Measurements from ENCODE around the gene EIPR1. TPM values are rescaled to one million over a fixed set of nuclear protein-coding genes. Genes with fewer than 3 reads are reported as not detected.

Gene EIPR1
- total and polyA plus RNA-seq, 2 of the 4 experiments (the other 2 are of a cell fraction), result 46.5 to 67.4 TPM

DNA sequence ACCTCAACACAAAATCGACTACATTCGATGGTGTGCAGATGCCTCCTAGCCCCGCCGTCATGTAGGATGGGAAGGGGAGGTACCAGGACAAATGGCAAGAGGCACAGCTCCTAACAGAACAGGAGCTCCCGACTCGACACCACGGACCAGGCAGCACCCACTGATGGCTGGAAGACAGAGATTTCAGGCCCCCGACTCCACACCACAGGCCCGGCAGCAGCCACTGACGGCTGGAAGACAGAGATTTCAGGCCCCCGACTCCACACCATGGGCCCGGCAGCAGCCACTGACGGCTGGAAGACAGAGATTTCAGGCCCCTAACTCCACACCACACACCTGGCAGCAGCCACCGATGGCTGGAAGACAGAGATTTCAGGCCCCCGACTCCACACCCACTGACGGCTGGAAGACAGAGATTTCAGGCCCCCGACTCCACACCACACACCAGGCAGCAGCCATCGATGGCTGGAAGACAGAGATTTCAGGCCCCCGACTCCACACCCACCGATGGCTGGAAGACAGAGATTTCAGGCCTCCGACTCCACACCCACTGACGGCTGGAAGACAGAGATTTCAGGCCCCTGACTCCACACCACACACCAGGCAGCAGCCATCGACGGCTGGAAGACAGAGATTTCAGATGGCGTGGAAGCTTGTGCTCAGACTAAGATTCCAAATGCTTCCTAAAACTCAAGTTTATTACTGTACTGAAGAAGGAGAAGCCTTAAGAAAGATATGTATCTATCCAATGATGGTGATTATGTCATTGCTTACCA is 135.5 kb downstream of the EIPR1 start:
- no peak overlapping the region for H2BK20ac ChIP-seq (ENCODE audit: low read depth, low read length)
- TF ChIP-seq, protein P1, sequence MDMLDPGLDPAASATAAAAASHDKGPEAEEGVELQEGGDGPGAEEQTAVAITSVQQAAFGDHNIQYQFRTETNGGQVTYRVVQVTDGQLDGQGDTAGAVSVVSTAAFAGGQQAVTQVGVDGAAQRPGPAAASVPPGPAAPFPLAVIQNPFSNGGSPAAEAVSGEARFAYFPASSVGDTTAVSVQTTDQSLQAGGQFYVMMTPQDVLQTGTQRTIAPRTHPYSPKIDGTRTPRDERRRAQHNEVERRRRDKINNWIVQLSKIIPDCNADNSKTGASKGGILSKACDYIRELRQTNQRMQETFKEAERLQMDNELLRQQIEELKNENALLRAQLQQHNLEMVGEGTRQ (IDR thresholded peaks at IDR 0.05; ENCODE audit: low read depth, low read length), result no peak
- TF ChIP-seq, protein P2, sequence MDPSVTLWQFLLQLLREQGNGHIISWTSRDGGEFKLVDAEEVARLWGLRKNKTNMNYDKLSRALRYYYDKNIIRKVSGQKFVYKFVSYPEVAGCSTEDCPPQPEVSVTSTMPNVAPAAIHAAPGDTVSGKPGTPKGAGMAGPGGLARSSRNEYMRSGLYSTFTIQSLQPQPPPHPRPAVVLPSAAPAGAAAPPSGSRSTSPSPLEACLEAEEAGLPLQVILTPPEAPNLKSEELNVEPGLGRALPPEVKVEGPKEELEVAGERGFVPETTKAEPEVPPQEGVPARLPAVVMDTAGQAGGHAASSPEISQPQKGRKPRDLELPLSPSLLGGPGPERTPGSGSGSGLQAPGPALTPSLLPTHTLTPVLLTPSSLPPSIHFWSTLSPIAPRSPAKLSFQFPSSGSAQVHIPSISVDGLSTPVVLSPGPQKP (IDR thresholded peaks at IDR 0.05; ENCODE audit: borderline replicate concordance, low read depth, low read length), result no peak
- no peak for TF ChIP-seq RFX5 (IDR thresholded peaks at IDR 0.05; ENCODE audit: low read depth, low read length)
- TF ChIP-seq POLR2A (IDR thresholded peaks at IDR 0.05; ENCODE audit: low read depth, low read length), result no peak
- TF ChIP-seq RAD21 (IDR thresholded peaks at IDR 0.05; ENCODE audit: low read length), result no peak
- no peak for TF ChIP-seq CHD1 (IDR thresholded peaks at IDR 0.05; ENCODE audit: low read depth, low read length)
- TF ChIP-seq MAFK (IDR thresholded peaks at IDR 0.05; ENCODE audit: low read depth, low read length), result no peak
- no peak for TF ChIP-seq MAZ (IDR thresholded peaks at IDR 0.05; ENCODE audit: borderline replicate concordance, low read depth, low read length)
- H2AFZ ChIP-seq (replicated peaks; ENCODE audit: low read length, poor library complexity), result no peak overlapping the region
- no CpG with 5 or more reads among the region's 25 CpGs for WGBS, 2 experiments (ENCODE audit: extremely low coverage in 2 of 2, insufficient read length in 1 of 2)
- H3K18ac ChIP-seq (ENCODE audit: low read depth, low read length), result no peak overlapping the region
- intact Hi-C loops (cut with micrococcal nuclease) (no loop called here), in situ Hi-C loops (cut with MboI; ENCODE audit: low sequenced_read_pairs) (no loop called here), dilution Hi-C loops (cut with HindIII; ENCODE audit: low sequenced_read_pairs, unreplicated experiment) (no loop called here)
- no TSS peak for BruUV-seq (replicated peaks)
- H3K4ac ChIP-seq (ENCODE audit: low read depth, low read length), result no peak overlapping the region
- no peak overlapping the region for H3K9ac ChIP-seq (ENCODE audit: low read depth, low read length)
- no peak overlapping the region for H3K4me3 ChIP-seq (ENCODE audit: insufficient read depth, low read depth, low read length)
- H3K9me1 ChIP-seq (ENCODE audit: insufficient read depth, low read length), result no peaks in the 10 kb centered on the region
- no peaks in the 10 kb centered on the region for H3K36me3 ChIP-seq (ENCODE audit: control insufficient read depth, insufficient read depth, low read length)
- H2BK15ac ChIP-seq (ENCODE audit: low read depth, low read length), result no peak overlapping the region
- H3K27me3 ChIP-seq (ENCODE audit: control insufficient read depth, insufficient read depth, low read length), result no peaks in the 10 kb centered on the region
- no peaks in the 10 kb centered on the region for H3K4me1 ChIP-seq (ENCODE audit: control insufficient read depth, insufficient read depth, low read length)
- H4K8ac ChIP-seq (ENCODE audit: low read depth in 2 of 2, low read length in 2 of 2), result no peak overlapping the region
- H3K23ac ChIP-seq (ENCODE audit: low read depth, low read length), result no peak overlapping the region
- H4K91ac ChIP-seq (ENCODE audit: insufficient read depth, low read depth, low read length), result no peak overlapping the region
- no peaks in the 10 kb centered on the region for H3K9me3 ChIP-seq (ENCODE audit: control insufficient read depth, insufficient read depth, low read length)
- H2AK5ac ChIP-seq (ENCODE audit: low read depth, low read length), result no peak overlapping the region
- H4K20me1 ChIP-seq (ENCODE audit: insufficient read depth, low read length), result no peaks in the 10 kb centered on the region
- H2BK120ac ChIP-seq (ENCODE audit: low read depth, low read length), result no peak overlapping the region
- no peak overlapping the region for H2BK5ac ChIP-seq (ENCODE audit: low read depth, low read length, poor library complexity, severe bottlenecking)
- H2AK9ac ChIP-seq (replicated peaks; ENCODE audit: low read depth, low read length, poor library complexity), result no peak overlapping the region
- no peak overlapping the region for H4K5ac ChIP-seq (ENCODE audit: low read depth, low read length)
- H3K14ac ChIP-seq (replicated peaks; ENCODE audit: low read depth, low read length), result no peak overlapping the region
- DNase-seq (no peak), ATAC-seq (ENCODE audit: low read depth) (no peak)
- no peak overlapping the region for H3K4me2 ChIP-seq (ENCODE audit: low read depth, low read length)
- H3K27ac ChIP-seq (ENCODE audit: insufficient read depth, low read length), result no peak overlapping the region
- POLR2A ChIA-PET (ENCODE audit: unreplicated experiment), result no interaction called here
- CTCF ChIA-PET, result no interaction called here
- no peak overlapping the region for H3K56ac ChIP-seq (ENCODE audit: extremely low read depth, insufficient read depth, low read length)
- H3K79me1 ChIP-seq (ENCODE audit: low read depth in 1 of 2, low read length in 2 of 2), result no peaks in the 10 kb centered on the region; a peak in 1 of 4 replicates

All from IMR-90 (cell line).